Measurements from ENCODE around the gene NCOA5. TPM values are rescaled to one million over a fixed set of nuclear protein-coding genes. Genes with fewer than 3 reads are reported as not detected.

The NCOA5 gene
- polyA plus RNA-seq, 1 donor (not counting 4 experiments of a cell fraction or from before 2014, with no cell fraction given): 17.6 TPM

- dilution Hi-C loops (cut with MboI; ENCODE audit: extremely low pct_ligation_motif_present, low sequenced_read_pairs): no loop called here
- no peak for TF ChIP-seq EZH2 (IDR thresholded peaks at IDR 0.05; ENCODE audit: low read length)
- TF ChIP-seq CTCF (optimal IDR thresholded peaks at IDR 0.05 in 1 of 3, IDR thresholded peaks at IDR 0.05 in 1 of 3, conservative IDR thresholded peaks at IDR 0.05 in 1 of 3; ENCODE audit: extremely low read depth in 1 of 3, insufficient read depth in 2 of 3, low read length in 3 of 3): no peak
- Histone ChIP-seq H3K9ac (ENCODE audit: control insufficient read depth, extremely low read depth, insufficient read depth, low read length) (no peak overlapping the region), H3K4me2 (ENCODE audit: control insufficient read depth, extremely low read depth, insufficient read depth, low read depth, low read length) (no peak overlapping the region), H3K9me3 (ENCODE audit: control insufficient read depth, low read depth, low read length) (no peaks in the 10 kb centered on the region), H3K9me1 (ENCODE audit: control insufficient read depth, extremely low read depth, insufficient read depth, low read length) (peaks cover 2% of the 10 kb centered on the region), H3K36me3 (ENCODE audit: control insufficient read depth in 2 of 2, extremely low read depth in 1 of 2, insufficient read depth in 2 of 2, low read length in 2 of 2) (peaks cover 36 to 54% of the 10 kb centered on the region in 2 experiments), H2AFZ (ENCODE audit: control insufficient read depth, low read length) (no peak overlapping the region), H3K4me3 (ENCODE audit: control insufficient read depth in 2 of 3, extremely low read depth in 1 of 3, insufficient read depth in 2 of 3, low read depth in 1 of 3, low read length in 3 of 3) (no peak overlapping the region), H3K4me1 (ENCODE audit: control insufficient read depth, extremely low read depth, insufficient read depth, low read length) (no peaks in the 10 kb centered on the region), H4K20me1 (ENCODE audit: control insufficient read depth, extremely low read depth, insufficient read depth, low read length) (peaks cover 3% of the 10 kb centered on the region), H3K27me3 (ENCODE audit: control insufficient read depth, extremely low read depth, insufficient read depth, low read length) (no peaks in the 10 kb centered on the region), H3K27ac (ENCODE audit: control insufficient read depth, insufficient read depth, low read length) (no peak overlapping the region), H3K79me2 (ENCODE audit: control insufficient read depth, insufficient read depth, low read length) (no peaks in the 10 kb centered on the region)
- no peak for FAIRE-seq
- DNase-seq (ENCODE audit: low read depth, low spot score): no peak
Measured at GRCh38 chr20:46063652-46064054, 26.1 kb downstream of the NCOA5 start.

- no peaks in the 10 kb centered on the region for H3K4me1 ChIP-seq (ENCODE audit: control insufficient read depth, extremely low read depth, insufficient read depth, low read length)
- no peaks in the 10 kb centered on the region for H3K9me3 ChIP-seq (ENCODE audit: control insufficient read depth, low read depth, low read length)
- no peak overlapping the region for H3K27ac ChIP-seq (ENCODE audit: control insufficient read depth, insufficient read depth, low read length)
- H3K79me2 ChIP-seq (ENCODE audit: control insufficient read depth, insufficient read depth, low read length): no peaks in the 10 kb centered on the region
- dilution Hi-C loops (cut with MboI; ENCODE audit: extremely low pct_ligation_motif_present, low sequenced_read_pairs): no loop called here
- no peak overlapping the region for H3K4me2 ChIP-seq (ENCODE audit: control insufficient read depth, extremely low read depth, insufficient read depth, low read depth, low read length)
- DNase-seq (ENCODE audit: low read depth, low spot score) (no peak), FAIRE-seq (no peak)
- H3K27me3 ChIP-seq (ENCODE audit: control insufficient read depth, extremely low read depth, insufficient read depth, low read length): peaks cover 3% of the 10 kb centered on the region
- TF ChIP-seq CTCF (optimal IDR thresholded peaks at IDR 0.05 in 1 of 3, IDR thresholded peaks at IDR 0.05 in 1 of 3, conservative IDR thresholded peaks at IDR 0.05 in 1 of 3; ENCODE audit: extremely low read depth in 1 of 3, insufficient read depth in 2 of 3, low read length in 3 of 3) (no peak), EZH2 (IDR thresholded peaks at IDR 0.05; ENCODE audit: low read length) (no peak)
- peaks cover 3% of the 10 kb centered on the region for H4K20me1 ChIP-seq (ENCODE audit: control insufficient read depth, extremely low read depth, insufficient read depth, low read length)
- no peak overlapping the region for H3K9ac ChIP-seq (ENCODE audit: control insufficient read depth, extremely low read depth, insufficient read depth, low read length)
- no peak overlapping the region for H2AFZ ChIP-seq (ENCODE audit: control insufficient read depth, low read length)
- H3K36me3 ChIP-seq (ENCODE audit: control insufficient read depth in 2 of 2, extremely low read depth in 1 of 2, insufficient read depth in 2 of 2, low read length in 2 of 2): peaks cover 34 to 50% of the 10 kb centered on the region in 2 experiments
- peaks cover 2% of the 10 kb centered on the region for H3K9me1 ChIP-seq (ENCODE audit: control insufficient read depth, extremely low read depth, insufficient read depth, low read length)
- no peak overlapping the region for H3K4me3 ChIP-seq (ENCODE audit: control insufficient read depth in 2 of 3, extremely low read depth in 1 of 3, insufficient read depth in 2 of 3, low read depth in 1 of 3, low read length in 3 of 3)
Measured at GRCh38 chr20:46063151-46063550, 26.6 kb downstream of the NCOA5 start.
